DOHH2 (cell line): ENCODE data around the gene MYO1A.

Experiments used
- H3F3A ChIP-seq: fragments of 200-600 bp; sonication (generic), shearing (Covaris generic); 2 replicates; pipeline ENCODE4 v1.6.0; 2016; ENCODE audit warnings: antibody characterized with exemption, mild to moderate bottlenecking; ENCODE audit not compliant: control insufficient read depth, insufficient read depth
- H3K27ac ChIP-seq: fragments of 200-600 bp; sonication (generic); 2 replicates; pipeline ENCODE4 v1.5.1; 2014; ENCODE audit warnings: low read depth, mild to moderate bottlenecking, low read length, moderate library complexity
- H3K27me3 ChIP-seq: fragments of 200-600 bp; sonication (generic); 2 replicates; pipeline ENCODE4 v1.6.1; 2014; ENCODE audit warnings: mild to moderate bottlenecking, low read length, mixed read lengths; ENCODE audit not compliant: control insufficient read depth
- H3K36me3 ChIP-seq: fragments of 200-600 bp; sonication (generic); 2 replicates; pipeline ENCODE4 v1.6.1; 2014; ENCODE audit warnings: mild to moderate bottlenecking, low read length, moderate library complexity, mixed read lengths; ENCODE audit not compliant: control insufficient read depth
- H3K4me1 ChIP-seq: fragments of 200-600 bp; sonication (generic); 2 replicates; pipeline ENCODE4 v1.6.1; 2014; ENCODE audit warnings: mild to moderate bottlenecking, low read length, mixed read lengths; ENCODE audit not compliant: control insufficient read depth
- H3K4me2 ChIP-seq: fragments of 200-600 bp; sonication (generic); 2 replicates; pipeline ENCODE4 v1.6.0; 2014; ENCODE audit warnings: mild to moderate bottlenecking, low read length, moderate library complexity
- H3K4me3 ChIP-seq: fragments of 200-600 bp; sonication (generic); 2 replicates; pipeline ENCODE4 v1.5.1; 2014; ENCODE audit warnings: mild to moderate bottlenecking, low read length, mixed read lengths
- H3K79me2 ChIP-seq: fragments of 200-600 bp; sonication (generic); 2 replicates; pipeline ENCODE4 v1.6.1; 2014; ENCODE audit warnings: mild to moderate bottlenecking, low read length, mixed read lengths; ENCODE audit not compliant: control insufficient read depth
- H3K9me2 ChIP-seq: fragments of 200-600 bp; sonication (generic); replicated peaks from 2 replicates; pipeline ENCODE4 v1.6.1; 2014; ENCODE audit warnings: mild to moderate bottlenecking, low read length, mixed read lengths; ENCODE audit not compliant: control insufficient read depth
- H3K9me3 ChIP-seq: fragments of 200-600 bp; sonication (generic); 2 replicates; pipeline ENCODE4 v1.6.1; 2014; ENCODE audit warnings: antibody characterized with exemption, low read length, mixed read lengths; ENCODE audit not compliant: control insufficient read depth, insufficient read depth
- H4K20me1 ChIP-seq: fragments of 200-600 bp; sonication (generic); 2 replicates; pipeline ENCODE4 v1.6.0; 2014; ENCODE audit warnings: low read depth, mild to moderate bottlenecking, antibody characterized with exemption, low read length, moderate library complexity; ENCODE audit not compliant: control insufficient read depth, insufficient read depth
- EZH2phosphoT487 ChIP-seq: fragments of 200-600 bp; sonication (generic); IDR thresholded peaks from 2 replicates; pipeline ENCODE4 v1.6.1; 2017; ENCODE audit warnings: borderline replicate concordance, mild to moderate bottlenecking, antibody characterized with exemption, low read length, moderate library complexity, mixed read lengths
- TF ChIP-seq, protein P1 (sequence below): fragments of 200-600 bp; sonication (generic); IDR thresholded peaks from one replicate; pipeline ENCODE4 v1.5.1; 2014; ENCODE audit warnings: antibody characterized with exemption, mild to moderate bottlenecking, low read depth, low read length; ENCODE audit not compliant: poor library complexity, severe bottlenecking

MYO1A gene

DNA sequence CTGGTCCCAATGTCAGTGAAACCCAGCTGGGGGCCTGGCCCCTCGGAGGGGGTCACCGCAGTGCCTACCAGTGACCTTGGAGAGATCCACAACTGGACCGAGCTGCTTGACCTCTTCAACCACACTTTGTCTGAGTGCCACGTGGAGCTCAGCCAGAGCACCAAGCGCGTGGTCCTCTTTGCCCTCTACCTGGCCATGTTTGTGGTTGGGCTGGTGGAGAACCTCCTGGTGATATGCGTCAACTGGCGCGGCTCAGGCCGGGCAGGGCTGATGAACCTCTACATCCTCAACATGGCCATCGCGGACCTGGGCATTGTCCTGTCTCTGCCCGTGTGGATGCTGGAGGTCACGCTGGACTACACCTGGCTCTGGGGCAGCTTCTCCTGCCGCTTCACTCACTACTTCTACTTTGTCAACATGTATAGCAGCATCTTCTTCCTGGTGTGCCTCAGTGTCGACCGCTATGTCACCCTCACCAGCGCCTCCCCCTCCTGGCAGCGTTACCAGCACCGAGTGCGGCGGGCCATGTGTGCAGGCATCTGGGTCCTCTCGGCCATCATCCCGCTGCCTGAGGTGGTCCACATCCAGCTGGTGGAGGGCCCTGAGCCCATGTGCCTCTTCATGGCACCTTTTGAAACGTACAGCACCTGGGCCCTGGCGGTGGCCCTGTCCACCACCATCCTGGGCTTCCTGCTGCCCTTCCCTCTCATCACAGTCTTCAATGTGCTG is 54.6 kb downstream of the MYO1A start:
- H3K4me3 ChIP-seq, result no peak overlapping the region
- no peak overlapping the region for H3K27ac ChIP-seq
- no peaks in the 10 kb centered on the region for H3K27me3 ChIP-seq
- H3K79me2 ChIP-seq, result peaks cover 10% of the 10 kb centered on the region
- peaks cover 5% of the 10 kb centered on the region for H3K36me3 ChIP-seq
- TF ChIP-seq, protein P1, sequence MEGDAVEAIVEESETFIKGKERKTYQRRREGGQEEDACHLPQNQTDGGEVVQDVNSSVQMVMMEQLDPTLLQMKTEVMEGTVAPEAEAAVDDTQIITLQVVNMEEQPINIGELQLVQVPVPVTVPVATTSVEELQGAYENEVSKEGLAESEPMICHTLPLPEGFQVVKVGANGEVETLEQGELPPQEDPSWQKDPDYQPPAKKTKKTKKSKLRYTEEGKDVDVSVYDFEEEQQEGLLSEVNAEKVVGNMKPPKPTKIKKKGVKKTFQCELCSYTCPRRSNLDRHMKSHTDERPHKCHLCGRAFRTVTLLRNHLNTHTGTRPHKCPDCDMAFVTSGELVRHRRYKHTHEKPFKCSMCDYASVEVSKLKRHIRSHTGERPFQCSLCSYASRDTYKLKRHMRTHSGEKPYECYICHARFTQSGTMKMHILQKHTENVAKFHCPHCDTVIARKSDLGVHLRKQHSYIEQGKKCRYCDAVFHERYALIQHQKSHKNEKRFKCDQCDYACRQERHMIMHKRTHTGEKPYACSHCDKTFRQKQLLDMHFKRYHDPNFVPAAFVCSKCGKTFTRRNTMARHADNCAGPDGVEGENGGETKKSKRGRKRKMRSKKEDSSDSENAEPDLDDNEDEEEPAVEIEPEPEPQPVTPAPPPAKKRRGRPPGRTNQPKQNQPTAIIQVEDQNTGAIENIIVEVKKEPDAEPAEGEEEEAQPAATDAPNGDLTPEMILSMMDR, result no peak
- TF ChIP-seq EZH2phosphoT487, result no peak
- no peaks in the 10 kb centered on the region for H3K9me3 ChIP-seq
- no peak overlapping the region for H3K4me2 ChIP-seq
- H3K9me2 ChIP-seq, result no peaks in the 10 kb centered on the region
- H3K4me1 ChIP-seq, result 0 out of 2 replicates have a peak, but pooled peaks cover 4% of the 10 kb centered on the region
- no peaks in the 10 kb centered on the region for H3F3A ChIP-seq
- 0 out of 2 replicates have a peak, but pooled peaks cover 1% of the 10 kb centered on the region for H4K20me1 ChIP-seq

DNA sequence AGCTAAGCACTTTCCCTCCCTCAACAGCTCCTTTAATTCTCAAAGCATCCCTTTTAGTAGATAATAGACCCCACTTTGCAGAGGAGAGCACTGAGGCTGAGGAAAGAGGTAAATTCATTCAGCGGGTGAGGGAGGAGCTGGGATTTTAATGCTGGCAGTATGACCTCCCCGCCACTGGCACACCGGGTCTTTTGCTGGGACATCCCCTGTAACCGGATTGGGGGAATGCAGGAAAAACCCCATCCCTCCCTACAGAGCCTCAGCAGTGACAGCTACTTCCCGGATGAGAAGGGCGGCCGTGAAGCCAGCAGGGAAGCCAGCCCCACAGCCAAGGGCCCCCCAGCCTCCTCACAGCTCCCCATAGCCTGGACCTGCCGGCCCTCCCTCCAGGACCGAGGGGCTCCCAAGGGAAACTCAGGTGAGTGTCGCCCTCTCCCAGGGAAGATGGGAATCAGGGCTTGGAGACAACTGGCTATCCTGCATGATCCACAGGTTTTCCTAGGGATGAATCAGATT is 55.6 kb downstream of the MYO1A start:
- H3K9me2 ChIP-seq, result no peaks in the 10 kb centered on the region
- no peak overlapping the region for H3K27ac ChIP-seq
- no peaks in the 10 kb centered on the region for H3K36me3 ChIP-seq
- no peak overlapping the region for H3K4me2 ChIP-seq
- 0 out of 2 replicates have a peak, but pooled peaks cover 2% of the 10 kb centered on the region for H3K79me2 ChIP-seq
- no peaks in the 10 kb centered on the region for H3K9me3 ChIP-seq
- TF ChIP-seq, protein P1, result no peak
- TF ChIP-seq EZH2phosphoT487, result no peak
- no peaks in the 10 kb centered on the region for H4K20me1 ChIP-seq
- peaks cover under 1% of the 10 kb centered on the region; the same call in 1 of the 2 replicates for H3K27me3 ChIP-seq
- H3K4me3 ChIP-seq, result no peak overlapping the region
- H3K4me1 ChIP-seq, result 0 out of 2 replicates have a peak, but pooled peaks cover 4% of the 10 kb centered on the region
- no peaks in the 10 kb centered on the region for H3F3A ChIP-seq

DNA sequence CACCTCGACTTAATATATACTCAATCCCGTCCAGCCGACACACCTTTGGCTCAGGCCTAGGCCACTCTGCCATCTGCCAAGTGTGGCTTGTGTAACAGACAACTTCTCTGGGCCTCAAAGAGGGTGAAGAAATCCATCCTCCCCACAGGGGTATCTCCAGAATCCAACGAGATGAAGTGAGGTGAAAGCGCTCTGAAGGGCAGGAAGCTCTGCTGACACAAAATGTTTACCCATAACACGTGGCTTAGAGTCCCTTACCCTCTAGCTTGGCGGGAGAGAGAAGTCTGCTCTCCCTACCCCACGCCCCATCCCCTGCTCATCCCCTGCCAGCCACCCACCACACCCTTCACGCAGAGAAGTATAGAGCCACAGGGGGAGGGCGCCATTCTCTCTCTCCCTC is 56.6 kb downstream of the MYO1A start:
- Histone ChIP-seq H4K20me1 (no peaks in the 10 kb centered on the region), H3K4me3 (no peak overlapping the region), H3K4me1 (peaks cover 6% of the 10 kb centered on the region), H3K27ac (no peak overlapping the region), H3K79me2 (no peaks in the 10 kb centered on the region), H3K9me2 (no peaks in the 10 kb centered on the region), H3K36me3 (no peaks in the 10 kb centered on the region), H3F3A (no peaks in the 10 kb centered on the region), H3K27me3 (peaks cover 10% of the 10 kb centered on the region), H3K4me2 (no peak overlapping the region), H3K9me3 (no peaks in the 10 kb centered on the region)
- TF ChIP-seq, protein P1, result no peak
- no peak for TF ChIP-seq EZH2phosphoT487
